Mesenchymal stem cell (in vitro differentiated cells and primary cell): ENCODE data around the gene FOXE3.
A peak's percentile ranks its signal among the peaks of the same experiment; 100 is the strongest.

Experiments
- DNase-seq: peaks from one replicate; pipeline ENCODE4 v3.0.0-alpha.2; 2013
- H2AFZ ChIP-seq: one replicate; pipeline ENCODE4 v1.6.1; 2013; ENCODE audit warnings: low read depth, mild to moderate bottlenecking, control low read depth, inconsistent platforms, low read length, moderate library complexity
- H2AK5ac ChIP-seq: 2 replicates; pipeline ENCODE4 v1.6.1; 2013; ENCODE audit warnings: low read length, moderate library complexity, mild to moderate bottlenecking, inconsistent platforms; ENCODE audit not compliant: severe bottlenecking
- H2BK120ac ChIP-seq: one replicate; pipeline ENCODE4 v1.6.1; 2013; ENCODE audit warnings: low read depth, mild to moderate bottlenecking, inconsistent platforms, low read length, moderate library complexity
- H2BK12ac ChIP-seq, 2 experiments: one replicate each; pipeline ENCODE4 v1.6.1; 2013; ENCODE audit warnings: inconsistent platforms in 2 of 2, low read length in 2 of 2, mild to moderate bottlenecking in 2 of 2, moderate library complexity in 2 of 2, control low read depth in 1 of 2
- H2BK15ac ChIP-seq: one replicate; pipeline ENCODE4 v1.6.1; 2013; ENCODE audit warnings: mild to moderate bottlenecking, low read depth, inconsistent platforms; ENCODE audit not compliant: poor library complexity, severe bottlenecking
- H2BK5ac ChIP-seq: 2 replicates; pipeline ENCODE4 v1.6.1; 2013; ENCODE audit warnings: low read depth, mild to moderate bottlenecking, low read length, control low read depth, inconsistent platforms; ENCODE audit not compliant: poor library complexity, severe bottlenecking
- H3K14ac ChIP-seq, 2 experiments: one replicate each; pipeline ENCODE4 v1.6.1; 2013; ENCODE audit warnings: inconsistent platforms in 2 of 2, low read length in 2 of 2, control low read depth in 1 of 2, mild to moderate bottlenecking in 1 of 2, moderate library complexity in 1 of 2
- H3K18ac ChIP-seq, 2 experiments: one replicate each; pipeline ENCODE4 v1.6.1; 2013; ENCODE audit warnings: inconsistent platforms in 2 of 2, low read length in 2 of 2, control low read depth in 1 of 2, low read depth in 1 of 2, mild to moderate bottlenecking in 1 of 2
- H3K23ac ChIP-seq, 2 experiments: one replicate each; pipeline ENCODE4 v1.6.1; 2013; ENCODE audit warnings: inconsistent platforms in 2 of 2, low read length in 2 of 2, mild to moderate bottlenecking in 2 of 2, moderate library complexity in 2 of 2, control low read depth in 1 of 2
- H3K27ac ChIP-seq: 2 replicates; pipeline ENCODE4 v1.5.1; 2013; ENCODE audit warnings: mild to moderate bottlenecking, moderate library complexity, low read length, control low read depth, inconsistent platforms; ENCODE audit not compliant: poor library complexity, severe bottlenecking
- H3K27me3 ChIP-seq, 2 experiments: 2 replicates each; pipeline versions ENCODE4 v1.6.1 to v1.7.0; 2013; ENCODE audit warnings: low read length in 2 of 2, mild to moderate bottlenecking in 2 of 2, moderate library complexity in 2 of 2, control low read depth in 1 of 2, inconsistent platforms in 1 of 2; ENCODE audit not compliant: control insufficient read depth in 1 of 2, insufficient read depth in 1 of 2
- H3K36me3 ChIP-seq, 2 experiments: 2 replicates each; pipeline versions ENCODE4 v1.6.1 to v1.7.0; 2013; ENCODE audit warnings: low read length in 2 of 2, control low read depth in 1 of 2, inconsistent platforms in 1 of 2, low read depth in 1 of 2, mild to moderate bottlenecking in 1 of 2; ENCODE audit not compliant: insufficient read depth in 2 of 2, control insufficient read depth in 1 of 2
- H3K4ac ChIP-seq, 2 experiments: one replicate each; pipeline ENCODE4 v1.6.1; 2013; ENCODE audit warnings: inconsistent platforms in 2 of 2, low read length in 2 of 2, mild to moderate bottlenecking in 2 of 2, moderate library complexity in 2 of 2, control low read depth in 1 of 2, low read depth in 1 of 2
- H3K4me1 ChIP-seq: 2 replicates; pipeline ENCODE4 v1.6.1; 2013; ENCODE audit warnings: low read depth, low read length, control low read depth; ENCODE audit not compliant: control insufficient read depth, insufficient read depth
- H3K4me2 ChIP-seq: 2 replicates; pipeline ENCODE4 v1.6.1; 2013; ENCODE audit warnings: low read length, mild to moderate bottlenecking, inconsistent platforms; ENCODE audit not compliant: poor library complexity, severe bottlenecking
- H3K4me3 ChIP-seq, 2 experiments: 2 replicates each; pipeline versions ENCODE4 v1.5.1 to v1.7.0; 2013; ENCODE audit warnings: low read length in 2 of 2, mild to moderate bottlenecking in 2 of 2, control low read depth in 1 of 2, low read depth in 1 of 2; ENCODE audit not compliant: insufficient read depth in 1 of 2
- H3K79me1 ChIP-seq: replicated peaks from 2 replicates; pipeline ENCODE4 v1.6.1; 2013; ENCODE audit warnings: mild to moderate bottlenecking, control low read depth, low read length, inconsistent platforms; ENCODE audit not compliant: poor library complexity, severe bottlenecking
- H3K9ac ChIP-seq: 2 replicates; pipeline ENCODE4 v1.7.0; 2013; ENCODE audit warnings: mild to moderate bottlenecking, low read length, moderate library complexity
- H3K9me3 ChIP-seq: 2 replicates; pipeline ENCODE4 v1.7.0; 2013; ENCODE audit warnings: mild to moderate bottlenecking, low read length; ENCODE audit not compliant: control insufficient read depth
- H4K8ac ChIP-seq: one replicate; pipeline ENCODE4 v1.6.1; 2013; ENCODE audit warnings: inconsistent platforms, mild to moderate bottlenecking, low read length, moderate library complexity
- H4K91ac ChIP-seq: one replicate; pipeline ENCODE4 v1.6.1; 2013; ENCODE audit warnings: mild to moderate bottlenecking, low read length, inconsistent platforms
- WGBS: methylation state at CpG from one replicate; pipeline ENCODE4 v1.1.7; 2013; ENCODE audit warnings: mixed read lengths; 5-methylcytosine and 5-hydroxymethylcytosine counted together

Gene FOXE3

GRCh38 chr1:47385020-47385419 lies 31.1 kb upstream of the FOXE3 start:
- H3K9me3 ChIP-seq = no peaks in the 10 kb centered on the region
- H2BK15ac ChIP-seq = no peak overlapping the region
- no peak overlapping the region for H2AK5ac ChIP-seq
- H3K27me3 ChIP-seq = peaks cover 0 to 3% of the 10 kb centered on the region in 2 experiments
- no peak overlapping the region for H2BK120ac ChIP-seq
- H2BK5ac ChIP-seq = no peak overlapping the region
- no peak overlapping the region for H3K4ac ChIP-seq
- no peak overlapping the region for H3K4me3 ChIP-seq
- no peak for DNase-seq
- H3K4me2 ChIP-seq = no peak overlapping the region
- H2BK12ac ChIP-seq = no peak overlapping the region
- H3K4me1 ChIP-seq = no peaks in the 10 kb centered on the region
- no peak overlapping the region for H3K27ac ChIP-seq
- H3K23ac ChIP-seq = no peak overlapping the region
- H3K36me3 ChIP-seq = peaks cover 6 to 26% of the 10 kb centered on the region in 2 experiments
- no peak overlapping the region for H4K91ac ChIP-seq
- H3K9ac ChIP-seq = no peak overlapping the region
- WGBS = 96% methylated on average over 6 of the region's 6 CpGs
- H3K18ac ChIP-seq = no peak overlapping the region
- no peak overlapping the region for H3K14ac ChIP-seq
- H2AFZ ChIP-seq = no peak overlapping the region
- no peak overlapping the region for H4K8ac ChIP-seq
- no peaks in the 10 kb centered on the region for H3K79me1 ChIP-seq

GRCh38 chr1:47386268-47386667 lies 29.8 kb upstream of the FOXE3 start:
- Histone ChIP-seq H2BK12ac (no peak overlapping the region), H3K14ac (no peak overlapping the region), H3K79me1 (no peaks in the 10 kb centered on the region), H3K9ac (no peak overlapping the region), H3K9me3 (no peaks in the 10 kb centered on the region), H2BK120ac (no peak overlapping the region), H3K27ac (no peak overlapping the region), H3K36me3 (peaks cover 6 to 19% of the 10 kb centered on the region in 2 experiments), H3K4me3 (no peak overlapping the region), H3K27me3 (peaks cover 0 to 3% of the 10 kb centered on the region in 2 experiments), H3K4ac (no peak overlapping the region), H4K8ac (no peak overlapping the region), H2AFZ (no peak overlapping the region), H2BK5ac (no peak overlapping the region), H3K4me2 (no peak overlapping the region), H4K91ac (no peak overlapping the region), H3K18ac (no peak overlapping the region), H3K4me1 (no peaks in the 10 kb centered on the region), H3K23ac (no peak overlapping the region), H2AK5ac (no peak overlapping the region), H2BK15ac (no peak overlapping the region)
- WGBS = 100% methylated on average over 4 of the region's 5 CpGs
- DNase-seq = no peak

DNA sequence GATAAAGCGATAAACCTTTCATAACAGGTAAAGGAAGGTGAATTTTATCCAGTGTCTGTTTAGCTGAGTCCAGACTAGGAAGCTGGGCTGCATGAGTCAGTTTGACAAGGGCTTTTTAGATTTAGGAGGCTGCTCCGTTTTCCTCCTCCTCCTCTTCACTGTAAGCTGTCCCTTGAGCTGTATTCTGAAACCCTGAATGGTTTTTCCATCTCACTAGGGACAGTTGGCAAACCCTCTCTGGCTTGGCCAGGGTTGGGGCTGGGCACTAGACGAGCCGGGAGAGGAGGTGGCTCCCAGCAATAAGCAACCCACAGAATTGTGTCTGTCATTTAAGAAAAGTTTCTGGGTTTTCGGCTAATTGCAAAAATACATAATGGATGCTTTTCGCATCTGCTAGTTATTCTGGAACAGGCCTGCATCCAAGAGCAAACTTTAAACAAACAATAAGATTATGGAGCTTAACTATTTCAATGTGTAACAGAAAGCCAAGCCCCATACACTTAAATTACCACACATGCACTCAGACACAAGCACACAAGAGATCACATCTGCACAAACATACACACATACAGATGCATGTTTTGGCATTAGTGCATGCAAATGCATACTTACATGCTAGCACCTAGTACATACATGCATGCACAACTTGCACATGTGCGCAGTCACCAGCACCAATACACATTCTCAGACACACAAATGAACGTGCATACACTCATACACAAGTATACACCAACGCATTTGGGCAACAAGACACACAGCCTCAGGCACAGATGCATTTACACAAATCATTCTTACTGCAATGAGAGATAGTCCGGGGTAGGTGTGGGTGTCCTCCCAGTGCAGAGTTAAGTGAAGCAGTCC lies 27.8 kb upstream of the FOXE3 start:
- no peak overlapping the region for H2AFZ ChIP-seq
- no peak overlapping the region for H4K91ac ChIP-seq
- no peaks in the 10 kb centered on the region for H3K9me3 ChIP-seq
- no peak overlapping the region for H2BK12ac ChIP-seq
- no peak overlapping the region for H3K4me3 ChIP-seq
- H3K27ac ChIP-seq = no peak overlapping the region
- no peak overlapping the region for H3K18ac ChIP-seq
- peak overlapping the region; percentile 23 for H3K9ac ChIP-seq
- no peak overlapping the region for H2BK15ac ChIP-seq
- H3K14ac ChIP-seq = no peak overlapping the region
- no peak overlapping the region for H3K4me2 ChIP-seq
- no peak overlapping the region for H2BK120ac ChIP-seq
- no peak for DNase-seq
- 56% methylated on average over 10 of the region's 10 CpGs for WGBS
- no peak overlapping the region for H4K8ac ChIP-seq
- H3K4me1 ChIP-seq = no peaks in the 10 kb centered on the region
- H3K36me3 ChIP-seq = peaks cover 3 to 6% of the 10 kb centered on the region in 2 experiments
- peaks cover 0 to 4% of the 10 kb centered on the region in 2 experiments for H3K27me3 ChIP-seq
- H3K4ac ChIP-seq = no peak overlapping the region
- no peak overlapping the region for H2AK5ac ChIP-seq
- no peaks in the 10 kb centered on the region for H3K79me1 ChIP-seq
- no peak overlapping the region for H2BK5ac ChIP-seq
- H3K23ac ChIP-seq = no peak overlapping the region

DNA sequence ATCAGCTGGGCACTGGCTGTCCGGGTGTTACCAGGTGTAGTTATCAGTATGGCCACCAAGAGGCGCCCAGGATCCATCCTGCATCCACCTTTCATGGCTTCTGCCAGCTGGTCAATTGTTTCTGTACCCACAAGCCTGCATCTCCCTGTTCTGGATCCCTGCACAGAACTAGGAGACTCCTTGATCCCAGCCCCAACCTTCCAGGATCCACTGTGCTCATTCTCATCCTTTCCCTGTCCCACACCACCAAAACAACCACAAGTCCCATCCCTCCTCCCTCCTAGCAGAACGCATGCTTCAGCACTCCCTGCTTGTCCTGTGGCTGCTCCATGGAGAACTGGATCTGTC lies 27.2 kb upstream of the FOXE3 start:
- no peak overlapping the region for H3K23ac ChIP-seq
- H4K8ac ChIP-seq = no peak overlapping the region
- H3K9me3 ChIP-seq = no peaks in the 10 kb centered on the region
- DNase-seq = peak; percentile 51
- no peak overlapping the region for H2AK5ac ChIP-seq
- H3K9ac ChIP-seq = no peak overlapping the region
- no peak overlapping the region for H3K27ac ChIP-seq
- H4K91ac ChIP-seq = no peak overlapping the region
- no peak overlapping the region for H2BK5ac ChIP-seq
- H3K18ac ChIP-seq = no peak overlapping the region
- H2AFZ ChIP-seq = no peak overlapping the region
- H3K4me2 ChIP-seq = no peak overlapping the region
- no peak overlapping the region for H2BK120ac ChIP-seq
- H2BK15ac ChIP-seq = no peak overlapping the region
- no peak overlapping the region for H2BK12ac ChIP-seq
- no peaks in the 10 kb centered on the region for H3K4me1 ChIP-seq
- 32% methylated on average over 3 of the region's 3 CpGs for WGBS
- H3K27me3 ChIP-seq = peaks cover 0 to 8% of the 10 kb centered on the region in 2 experiments
- no peak overlapping the region for H3K14ac ChIP-seq
- H3K4me3 ChIP-seq = no peak overlapping the region
- peaks cover 0 to 3% of the 10 kb centered on the region in 2 experiments for H3K36me3 ChIP-seq
- H3K4ac ChIP-seq = no peak overlapping the region
- H3K79me1 ChIP-seq = no peaks in the 10 kb centered on the region
